Activated CD4-positive, alpha-beta T cell treated with anti-CD3 and anti-CD28 coated beads, Interleukin-2, amount 50 U/mL, for 24 hours (primary cell): ENCODE measurements around the gene SPP2.

Experiments used
- DNase-seq, 2 donors: peaks; one replicate each; pipeline ENCODE4 v3.0.0-alpha.2; 2020; ENCODE audit warnings: low read depth in 1 of 2, low spot score in 1 of 2

Gene SPP2

DNA sequence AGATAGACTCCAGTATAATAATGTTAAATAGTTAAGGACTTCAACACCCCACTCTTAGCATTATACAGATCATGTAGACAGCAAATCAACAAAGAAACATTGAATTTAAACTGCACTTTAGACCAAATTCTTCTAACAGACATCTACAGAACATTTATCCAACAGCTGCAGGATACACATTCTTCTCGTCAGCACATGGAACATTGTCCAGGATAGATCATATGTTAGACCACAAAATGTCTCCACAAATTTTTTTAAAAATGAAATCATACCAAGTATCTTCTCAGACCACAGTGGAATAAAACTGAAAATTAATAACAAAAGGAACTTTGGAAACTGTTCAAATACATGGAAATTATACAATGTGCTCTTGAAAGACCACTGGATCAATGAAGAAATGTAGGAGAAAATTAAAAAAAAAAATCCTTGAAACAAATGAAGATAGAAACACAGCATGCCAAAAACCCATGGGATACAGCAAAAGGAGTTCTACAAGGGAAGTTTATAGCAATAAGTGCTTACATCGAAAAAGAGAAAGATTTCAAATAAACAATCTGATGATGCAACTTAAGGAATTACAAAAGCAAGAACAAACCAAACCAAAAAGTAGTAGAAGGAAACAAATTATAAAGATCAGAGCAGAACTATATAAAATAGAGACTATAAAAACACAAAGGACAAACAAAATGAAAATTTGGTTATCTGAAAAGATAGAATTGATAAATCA, 12.3 kb upstream of the SPP2 start:
- no peak for DNase-seq

DNA sequence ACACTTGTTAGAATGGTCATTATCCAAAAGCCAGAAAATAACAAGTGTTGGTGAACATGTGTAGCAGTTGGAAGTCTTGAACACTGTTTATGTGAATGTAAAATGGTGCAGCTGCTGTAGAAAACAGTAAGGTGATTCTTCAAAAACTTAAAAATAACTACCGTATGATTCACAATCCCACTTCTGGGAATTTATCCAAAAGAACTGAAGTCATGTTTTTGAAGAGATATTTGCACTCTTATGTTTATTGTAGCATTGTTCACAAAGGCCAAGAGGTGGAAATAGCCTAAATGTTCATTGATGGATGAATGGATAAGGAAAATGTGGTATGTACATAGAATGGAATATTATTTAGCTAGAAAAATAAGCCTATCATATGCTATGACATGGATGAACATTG, 6.3 kb upstream of the SPP2 start:
- DNase-seq: no peak

DNA sequence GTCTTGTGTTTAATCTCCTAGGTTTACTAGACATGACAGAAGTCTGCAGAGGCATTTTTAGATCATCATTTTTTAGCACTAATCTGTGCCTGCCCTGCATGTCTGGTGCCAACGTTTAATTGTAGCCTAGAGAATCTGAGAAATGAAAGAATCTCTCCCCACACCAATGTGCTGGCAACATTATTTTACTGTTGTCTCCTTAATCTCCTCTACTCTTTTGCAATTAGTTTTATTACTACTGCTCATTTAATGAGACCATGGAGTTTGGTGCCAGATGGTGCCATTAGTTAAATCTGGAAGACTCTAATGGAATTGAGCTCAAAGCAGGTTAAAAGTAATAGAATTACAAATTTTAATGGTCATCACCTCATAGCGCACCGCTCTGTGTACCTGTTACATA, 4.0 kb upstream of the SPP2 start:
- DNase-seq: no peak

DNA sequence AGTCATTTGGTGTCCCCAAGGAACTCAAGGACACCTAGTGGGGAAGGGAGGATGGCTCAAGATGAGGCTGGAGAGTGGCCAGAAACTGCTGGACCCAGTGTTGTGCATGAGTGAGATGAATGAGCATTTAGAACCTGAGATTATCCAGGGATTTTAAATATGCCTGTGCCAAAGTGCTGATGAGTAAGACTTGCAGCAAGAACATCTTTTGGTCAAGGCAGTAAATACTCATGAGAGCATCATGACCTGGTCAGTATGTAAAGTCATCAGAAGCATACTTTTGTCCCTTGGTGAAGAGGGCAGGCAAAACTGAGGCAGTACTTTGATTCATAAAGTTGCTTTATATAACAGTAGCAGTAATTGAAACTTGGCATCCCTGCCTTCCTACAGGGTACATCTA, 3.1 kb upstream of the SPP2 start:
- DNase-seq: no peak

DNA sequence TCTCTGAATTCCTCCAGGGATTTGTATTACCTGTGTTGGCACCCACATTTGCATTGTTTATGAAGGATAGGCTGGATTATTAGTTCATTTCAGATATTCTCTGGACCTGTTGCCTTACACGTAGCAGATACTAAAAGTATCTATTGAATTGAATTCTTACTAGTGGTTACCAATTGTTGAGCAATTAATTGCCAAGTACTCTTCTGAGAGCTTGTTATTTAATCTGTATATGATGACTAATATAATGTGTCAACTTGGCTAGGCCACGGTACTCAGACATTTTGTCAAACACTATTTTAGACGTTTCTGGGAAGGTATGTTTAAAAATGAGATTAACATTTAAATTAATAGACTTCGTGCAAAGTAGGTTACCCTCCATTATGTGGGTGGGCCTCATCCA, 2.5 kb upstream of the SPP2 start:
- DNase-seq: no peak

DNA sequence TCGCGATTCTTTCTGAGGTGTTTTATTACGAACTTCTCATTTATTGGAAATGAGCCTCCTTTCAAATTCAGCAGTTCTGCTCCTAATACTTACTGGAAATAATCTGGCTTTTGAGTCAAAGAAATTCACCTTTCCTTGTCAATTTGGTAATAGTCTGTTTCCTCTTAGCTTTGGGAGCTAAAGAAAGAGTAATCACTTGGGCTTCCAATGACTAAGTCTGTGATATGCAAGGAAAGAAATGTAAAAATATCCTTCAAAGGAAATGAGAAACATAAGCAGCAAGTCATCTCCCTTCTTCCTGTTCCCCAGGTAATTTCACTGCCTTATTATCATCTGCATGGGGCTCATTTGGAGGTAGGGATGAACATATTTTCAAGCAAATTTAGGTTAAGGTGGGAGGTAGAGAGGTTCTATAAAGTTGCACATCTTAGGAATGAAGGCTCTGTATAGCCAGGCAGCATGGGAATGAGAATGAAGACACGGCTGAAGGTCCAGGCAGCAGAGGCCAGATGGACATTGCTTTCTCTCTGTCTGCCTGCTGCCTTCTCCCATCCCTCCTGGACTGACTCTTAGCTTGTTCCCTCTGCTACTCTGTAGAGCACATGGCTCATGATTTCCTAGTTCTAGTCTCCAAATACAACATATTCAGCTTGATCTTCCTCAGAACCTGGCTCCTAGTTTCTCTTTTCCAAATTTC, 1.0 kb downstream of the SPP2 start:
- no peak for DNase-seq

DNA sequence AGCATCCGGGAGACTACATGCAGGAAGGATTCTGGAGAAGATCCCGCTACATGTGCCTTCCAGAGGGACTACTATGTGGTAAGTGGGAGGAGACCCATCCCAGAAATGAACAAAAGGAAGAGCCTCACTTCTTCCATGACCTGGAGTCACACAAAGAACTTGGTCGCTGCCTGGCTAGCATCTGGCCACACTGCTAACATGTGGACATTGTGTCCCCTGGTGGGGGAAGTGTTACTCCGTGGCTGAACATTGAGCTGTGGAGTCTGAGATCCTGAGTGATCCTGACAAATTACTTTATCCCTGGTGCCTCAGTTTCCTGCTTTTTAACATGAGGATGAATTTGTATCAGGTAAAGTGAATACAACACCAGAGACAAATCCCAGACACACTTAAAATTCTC, 8.4 kb downstream of the SPP2 start:
- DNase-seq: no peak

DNA sequence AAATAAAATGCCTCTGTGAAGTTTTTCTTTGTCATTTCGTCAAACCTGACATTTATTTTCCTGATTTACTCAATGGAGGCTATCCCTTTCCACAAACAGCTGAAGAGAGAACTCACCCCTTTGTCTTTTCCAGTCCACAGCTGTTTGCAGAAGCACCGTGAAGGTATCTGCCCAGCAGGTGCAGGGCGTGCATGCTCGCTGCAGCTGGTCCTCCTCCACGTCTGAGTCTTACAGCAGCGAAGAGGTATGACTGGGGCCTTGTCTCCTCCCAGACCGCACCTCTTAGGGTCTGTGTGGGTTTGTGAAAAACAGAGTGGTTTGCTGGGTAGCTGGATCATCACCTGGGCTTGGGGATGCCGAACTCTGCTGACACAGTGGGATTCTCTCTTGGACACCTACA, 9.7 kb downstream of the SPP2 start:
- DNase-seq: no peak

DNA sequence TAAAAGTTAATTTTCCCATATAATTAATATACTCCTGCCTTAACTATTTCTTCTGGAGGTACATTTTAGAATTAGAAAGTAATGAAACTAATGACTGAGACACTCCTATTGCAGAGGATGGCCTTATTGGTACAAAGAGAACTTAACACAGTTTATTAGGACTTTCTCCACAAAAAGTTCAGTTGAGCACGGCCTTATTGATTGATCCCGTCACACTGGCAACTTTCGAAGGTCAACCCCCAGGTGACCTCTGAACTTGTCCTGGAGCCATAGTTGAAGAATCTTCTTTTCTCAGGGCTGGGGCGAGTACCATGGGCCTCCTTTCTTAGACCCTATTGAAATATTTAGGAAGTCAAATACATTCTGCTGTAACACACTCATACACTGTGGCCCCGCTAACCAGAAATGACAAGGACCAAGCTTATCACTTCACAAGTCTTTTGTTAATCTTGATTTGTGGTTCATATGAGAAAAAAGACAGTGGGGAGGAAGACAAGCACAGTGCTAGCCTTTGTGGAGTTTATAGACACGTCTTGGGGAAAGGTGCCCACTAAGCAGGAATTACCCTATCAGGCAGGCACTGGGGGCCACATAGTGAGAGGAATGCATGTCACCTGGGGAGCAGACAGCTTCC, 11.2 kb downstream of the SPP2 start:
- no peak for DNase-seq

DNA sequence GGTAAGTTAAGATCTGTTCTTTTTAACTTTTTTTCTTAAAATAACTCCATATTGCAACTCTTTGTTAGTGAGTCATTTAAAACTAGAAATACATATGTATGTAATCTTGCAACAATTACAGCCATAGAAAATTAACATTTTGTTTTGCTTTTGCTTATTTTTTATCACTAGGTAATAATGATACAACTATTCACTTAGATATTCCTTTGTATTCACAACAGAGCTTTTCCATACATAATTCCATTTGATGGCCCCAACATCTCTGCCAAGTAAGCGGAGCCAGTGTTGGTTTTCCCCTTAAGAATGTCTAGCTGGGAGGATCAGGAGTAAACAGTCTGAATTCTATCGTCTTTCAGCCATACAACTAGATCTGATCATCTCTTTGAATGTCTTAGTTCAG, 16.1 kb downstream of the SPP2 start:
- DNase-seq: no peak

DNA sequence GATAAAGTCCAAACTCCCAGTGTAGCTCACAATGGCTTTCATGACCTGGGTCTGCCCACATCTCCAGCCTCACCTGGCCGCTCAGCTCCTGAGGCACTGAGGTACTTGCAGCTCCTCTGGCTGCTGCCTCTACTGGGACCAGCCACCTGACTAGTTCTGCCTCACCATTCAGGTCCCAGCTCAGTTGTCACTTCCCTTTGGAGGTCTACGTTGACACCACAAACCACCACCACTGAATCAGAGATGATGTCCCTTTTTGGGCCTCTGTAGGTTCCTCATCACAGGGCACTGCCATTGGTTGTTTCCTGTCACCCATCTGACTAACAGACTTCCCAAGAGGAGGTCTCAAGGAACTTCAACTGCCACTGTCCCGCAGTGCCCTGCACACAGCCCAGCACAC, 21.2 kb downstream of the SPP2 start:
- DNase-seq: no peak

DNA sequence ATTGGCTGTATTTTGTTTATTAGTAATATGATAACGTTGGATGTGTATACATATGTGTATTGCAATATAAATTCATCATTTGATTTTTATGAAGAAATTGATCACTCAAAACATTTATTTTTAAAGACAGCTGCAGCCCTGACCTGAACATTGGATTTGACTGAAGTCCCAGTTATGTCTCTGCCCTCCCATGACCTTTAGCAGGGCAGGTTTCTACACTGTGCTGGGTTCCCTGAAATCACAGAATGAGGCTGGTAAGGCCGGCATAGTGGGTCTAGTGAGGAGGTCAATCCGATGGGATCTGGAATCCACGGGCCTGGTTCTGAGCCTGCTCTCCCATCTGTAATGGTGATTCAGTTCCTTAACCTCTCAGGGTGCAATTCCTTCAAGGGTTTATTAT, 22.0 kb downstream of the SPP2 start:
- DNase-seq: no peak

DNA sequence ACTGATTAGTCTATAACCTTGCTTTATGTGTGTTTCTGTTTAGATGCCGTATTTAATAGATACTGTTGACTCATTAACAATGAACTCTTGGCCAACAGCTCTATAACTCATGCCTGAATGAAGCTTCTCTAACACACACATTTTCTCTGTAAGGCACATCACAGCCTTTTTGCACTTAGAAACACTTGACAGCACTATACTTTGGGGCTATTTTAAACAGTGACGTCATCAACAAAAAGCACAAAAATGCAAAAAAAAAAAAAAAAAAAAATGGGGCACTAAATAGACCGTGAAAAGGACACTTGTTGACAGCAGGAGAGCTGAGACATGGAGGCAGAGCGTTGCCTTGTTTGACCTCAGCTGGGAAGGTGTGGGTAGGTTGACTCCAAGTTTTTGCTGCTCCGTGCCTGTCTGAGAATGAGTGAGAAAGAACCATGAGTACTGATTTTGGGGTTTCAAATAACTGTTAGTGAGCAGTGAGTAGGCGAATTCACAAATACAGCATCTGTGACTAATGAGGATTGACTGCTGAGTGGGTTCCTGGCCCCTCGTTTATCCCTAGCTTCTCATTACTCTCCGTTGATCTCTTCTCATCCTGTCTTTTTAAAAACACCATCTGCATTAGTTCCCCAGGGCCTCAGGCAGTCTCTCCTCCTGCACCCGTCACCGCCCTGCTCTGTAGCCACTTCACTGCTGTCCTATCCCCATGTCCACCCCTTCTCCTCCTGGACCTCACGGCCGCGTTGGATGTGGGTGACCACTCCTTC, 24.4 kb downstream of the SPP2 start:
- no peak for DNase-seq

DNA sequence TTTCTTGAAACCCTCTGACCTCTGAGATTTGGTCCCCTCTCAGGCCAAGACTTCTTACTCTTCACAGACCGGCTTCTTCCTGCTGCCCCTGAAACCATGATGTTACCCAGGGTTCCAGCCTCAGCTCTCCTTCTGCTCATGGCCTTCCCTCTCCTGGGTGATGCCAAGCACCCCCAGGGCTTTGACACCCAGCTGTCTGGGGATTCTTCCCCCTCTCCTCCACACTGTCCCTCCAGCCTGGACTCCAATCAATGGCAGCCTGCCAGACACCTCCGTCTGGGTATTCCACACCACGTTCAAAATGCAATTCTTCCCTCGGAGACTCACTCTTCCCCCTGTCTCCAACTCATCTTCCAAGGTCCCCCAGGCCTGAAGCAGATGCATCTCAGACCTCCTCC, 25.0 kb downstream of the SPP2 start:
- DNase-seq: no peak

DNA sequence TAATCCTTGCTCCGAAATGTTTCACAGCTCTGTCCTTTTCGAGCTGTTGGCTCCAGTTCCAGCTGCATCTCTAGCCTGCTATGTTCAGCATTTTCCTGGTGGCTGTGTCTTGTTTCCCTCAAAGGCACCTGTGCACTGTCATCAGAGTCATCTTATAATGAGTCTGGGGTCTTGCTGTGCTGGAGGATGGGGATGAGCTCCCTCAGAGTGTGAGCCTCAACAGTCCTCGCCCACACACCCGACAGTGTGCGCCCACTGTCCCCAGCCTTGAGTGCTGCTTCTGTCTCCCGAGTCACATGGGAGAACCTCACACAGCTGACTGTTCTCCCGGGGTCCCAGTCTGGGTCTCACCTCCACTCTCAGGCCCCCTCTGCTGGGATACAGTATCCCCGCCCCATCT, 25.4 kb downstream of the SPP2 start:
- DNase-seq: no peak

DNA sequence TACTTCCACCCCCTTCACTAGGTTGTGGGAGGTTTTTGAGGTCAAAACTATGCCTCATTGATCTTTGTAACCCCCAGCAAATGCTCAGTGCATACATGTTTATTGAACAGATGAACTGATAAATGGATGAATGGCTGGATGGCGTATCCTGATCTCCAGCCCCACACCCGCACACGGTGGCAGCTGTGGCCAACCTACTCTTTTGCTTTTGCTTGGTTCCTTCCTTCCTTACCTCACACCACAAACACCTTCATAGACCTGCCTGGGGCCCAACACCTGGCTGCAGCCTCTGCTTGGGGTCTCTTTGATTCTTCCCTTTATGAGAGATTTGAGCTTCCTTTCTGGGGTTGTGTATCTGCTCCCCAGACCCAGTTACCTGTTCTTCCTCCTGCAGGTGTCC, 25.9 kb downstream of the SPP2 start:
- no peak for DNase-seq

DNA sequence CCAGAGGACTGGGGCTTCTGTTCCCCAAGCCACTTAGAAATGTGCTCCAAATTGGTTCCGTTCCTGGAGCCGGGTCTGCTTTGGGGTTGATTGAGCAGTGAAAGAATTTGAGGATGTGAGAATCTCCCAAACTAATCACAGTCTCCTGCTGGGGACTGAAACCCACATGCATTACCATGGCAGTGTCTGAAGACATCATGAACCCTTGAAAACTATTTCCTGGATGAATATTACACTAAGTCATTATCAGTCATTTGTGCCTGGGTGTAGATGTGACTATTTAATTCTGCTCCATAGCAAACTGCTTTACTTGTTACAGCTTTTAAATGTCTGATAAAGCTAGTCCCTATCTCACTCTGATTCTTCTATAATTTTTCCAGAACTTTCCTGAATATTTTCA, 27.6 kb downstream of the SPP2 start:
- DNase-seq: no peak

DNA sequence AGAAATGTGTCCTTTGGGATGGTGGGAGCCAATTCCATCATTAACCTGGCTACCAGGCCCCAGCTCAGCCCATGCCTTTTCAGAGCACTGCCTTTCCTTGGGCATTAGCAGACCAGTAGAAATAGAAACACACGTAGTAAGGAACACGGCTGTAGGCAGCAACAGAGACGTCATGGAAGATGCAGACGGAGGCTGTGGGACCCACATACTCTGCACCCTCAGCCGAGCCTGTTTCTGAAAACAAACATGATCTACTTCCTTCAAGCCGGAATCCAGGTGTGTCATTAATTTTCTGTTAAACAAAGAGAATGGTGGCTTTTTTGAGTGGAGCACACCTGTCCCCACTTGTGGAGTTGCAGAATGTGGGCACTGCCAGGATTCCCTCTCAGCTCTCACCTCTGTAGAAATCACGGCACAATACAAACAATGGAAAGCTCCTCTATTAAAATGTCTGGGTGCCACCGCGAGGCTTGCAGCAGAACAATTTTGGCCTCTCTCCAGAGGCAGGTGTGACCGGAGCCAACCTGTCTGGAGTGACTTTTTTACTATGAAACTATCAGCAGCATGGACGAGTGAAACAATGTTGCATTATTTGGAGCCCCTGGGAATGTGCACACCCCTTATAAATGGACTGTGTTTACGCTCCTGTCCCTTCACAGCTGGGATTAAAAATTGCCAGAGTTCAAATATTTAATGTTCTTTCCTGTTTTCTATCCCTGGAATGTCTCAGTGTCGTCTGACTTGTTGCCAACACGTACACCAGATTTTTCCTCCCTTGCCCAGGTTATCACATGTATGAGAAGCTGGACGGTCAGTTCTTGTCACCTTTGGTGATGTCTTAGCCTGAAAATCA, 31.7 kb downstream of the SPP2 start:
- DNase-seq: no peak

DNA sequence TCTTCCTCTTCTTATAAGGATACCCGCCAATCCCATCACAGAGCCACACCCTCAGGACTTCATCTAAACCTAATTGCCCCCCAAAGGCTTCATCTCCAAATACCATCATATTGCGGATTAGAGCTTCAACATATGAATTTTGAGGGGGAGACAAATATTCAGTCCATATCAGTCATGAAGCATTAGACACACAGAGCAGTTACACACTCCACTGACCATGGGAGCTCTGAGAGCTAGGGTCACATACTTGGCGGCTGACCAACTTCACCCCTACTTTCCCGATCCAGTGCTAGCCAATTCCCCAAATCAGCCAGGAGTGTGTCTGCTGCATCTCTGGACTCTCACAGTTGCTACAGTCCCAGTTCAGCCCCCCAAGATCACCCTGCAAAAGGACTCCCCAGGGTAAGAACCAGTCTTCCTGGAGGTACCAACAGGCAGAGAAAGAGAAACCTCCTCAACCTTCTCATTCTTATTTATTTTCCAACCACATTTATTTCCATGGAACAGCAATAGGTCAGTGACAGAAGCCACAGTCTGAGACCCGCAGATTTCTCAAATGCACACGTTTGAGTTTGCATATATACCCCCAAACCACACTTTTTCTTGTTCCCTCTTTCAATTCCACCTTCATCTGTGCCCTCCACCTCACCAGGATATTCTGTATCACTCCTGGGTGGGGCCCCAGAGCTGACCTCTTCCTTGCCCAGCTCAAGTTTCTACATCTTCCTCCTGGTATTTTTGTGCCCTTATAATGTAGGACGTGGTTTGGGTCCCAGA, 33.3 kb downstream of the SPP2 start:
- no peak for DNase-seq

DNA sequence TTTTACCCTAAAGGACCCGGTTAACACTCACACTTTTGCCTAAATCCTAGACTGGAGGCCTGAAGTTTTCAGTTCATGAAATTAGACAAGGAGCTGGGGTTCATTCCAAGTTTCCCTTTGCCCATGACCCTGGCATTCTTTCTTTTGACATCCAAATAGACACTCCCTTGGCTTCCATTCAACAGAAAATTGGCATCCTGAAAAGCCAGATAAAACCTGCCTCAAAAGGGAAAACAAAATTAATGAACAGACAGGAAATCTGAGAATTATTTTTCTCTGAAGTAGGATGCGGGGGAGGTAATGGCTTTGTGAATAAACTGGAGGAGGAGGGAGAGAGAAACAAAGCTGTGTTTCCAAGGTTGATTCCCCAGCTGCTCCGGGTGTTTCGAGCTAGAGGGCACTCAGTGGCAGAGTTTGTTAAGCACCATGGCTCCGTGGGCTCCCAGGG, 41.0 kb downstream of the SPP2 start:
- no peak for DNase-seq
